KMS-11 (cell line): Measurements from ENCODE around the gene TPX2.

Experiments
- H2AFZ ChIP-seq: fragments of 200-600 bp; sonication (generic); 2 replicates; pipeline ENCODE4 v1.6.1; 2016; ENCODE audit warnings: antibody characterized with exemption, mixed run types, low read depth
- H3K27ac ChIP-seq: fragments of 200-600 bp; sonication (generic); 2 replicates; pipeline ENCODE4 v1.6.1; 2016; ENCODE audit warnings: mild to moderate bottlenecking, mixed run types
- H3K27me3 ChIP-seq: fragments of 200-600 bp; sonication (generic); 2 replicates; pipeline ENCODE4 v1.6.1; 2017; ENCODE audit warnings: mild to moderate bottlenecking, low read depth, mixed run types, moderate library complexity; ENCODE audit not compliant: insufficient read depth
- H3K36me3 ChIP-seq: fragments of 200-600 bp; sonication (generic); 2 replicates; pipeline ENCODE4 v1.6.1; 2017; ENCODE audit warnings: mild to moderate bottlenecking, mixed run types; ENCODE audit not compliant: insufficient read depth
- H3K4me1 ChIP-seq: fragments of 200-600 bp; sonication (generic); 2 replicates; pipeline ENCODE4 v1.6.1; 2016; ENCODE audit warnings: mild to moderate bottlenecking, low read depth, mixed run types; ENCODE audit not compliant: poor library complexity, severe bottlenecking
- H3K4me2 ChIP-seq: fragments of 200-600 bp; sonication (generic); 2 replicates; pipeline ENCODE4 v1.7.0; 2016; ENCODE audit warnings: mild to moderate bottlenecking, mixed run types
- H3K4me3 ChIP-seq: fragments of 200-600 bp; sonication (generic); IDR thresholded peaks from 2 replicates; pipeline ENCODE4 v1.6.1; 2017; ENCODE audit warnings: low read depth, low read length, mixed read lengths; ENCODE audit not compliant: insufficient read depth
- H3K79me2 ChIP-seq: fragments of 200-600 bp; sonication (generic); 2 replicates; pipeline ENCODE4 v1.6.1; 2016; ENCODE audit warnings: low read depth, mixed run types; ENCODE audit not compliant: insufficient read depth
- H3K9ac ChIP-seq: fragments of 200-600 bp; sonication (generic); 2 replicates; pipeline ENCODE4 v1.6.1; 2016; ENCODE audit warnings: mild to moderate bottlenecking, mixed run types
- H4K20me1 ChIP-seq: fragments of 200-600 bp; sonication (generic); 2 replicates; pipeline ENCODE4 v1.6.1; 2016; ENCODE audit warnings: mild to moderate bottlenecking, mixed run types; ENCODE audit not compliant: insufficient read depth
- CTCF ChIP-seq: fragments of 200-600 bp; sonication (generic); conservative IDR thresholded peaks from 2 replicates; pipeline ENCODE4 v1.6.1; 2017; ENCODE audit warnings: low read depth, mild to moderate bottlenecking, antibody characterized with exemption, low read length, moderate library complexity, mixed read lengths

TPX2 gene

GRCh38 chr20:31831771-31832306, 92.7 kb downstream of the TPX2 start:
- no peak overlapping the region for H3K4me3 ChIP-seq
- H3K9ac ChIP-seq, result no peak overlapping the region
- H3K79me2 ChIP-seq, result no peaks in the 10 kb centered on the region
- H3K27ac ChIP-seq, result no peak overlapping the region
- H3K4me1 ChIP-seq, result peaks cover 36% of the 10 kb centered on the region
- no peaks in the 10 kb centered on the region for H3K36me3 ChIP-seq
- H3K27me3 ChIP-seq, result no peaks in the 10 kb centered on the region
- no peak overlapping the region for H3K4me2 ChIP-seq
- H4K20me1 ChIP-seq, result no peaks in the 10 kb centered on the region
- no peak for TF ChIP-seq CTCF
- no peak overlapping the region for H2AFZ ChIP-seq

GRCh38 chr20:31833130-31833930, 94.2 kb downstream of the TPX2 start:
- Histone ChIP-seq H3K4me1 (peaks cover 51% of the 10 kb centered on the region), H3K27ac (no peak overlapping the region), H3K9ac (no peak overlapping the region), H3K4me2 (no peak overlapping the region), H4K20me1 (no peaks in the 10 kb centered on the region), H3K79me2 (no peaks in the 10 kb centered on the region), H3K4me3 (no peak overlapping the region), H2AFZ (no peak overlapping the region), H3K27me3 (no peaks in the 10 kb centered on the region), H3K36me3 (no peaks in the 10 kb centered on the region)
- peak; percentile 97 for TF ChIP-seq CTCF

GRCh38 chr20:31833931-31834521, 94.9 kb downstream of the TPX2 start:
- H3K9ac ChIP-seq, result no peak overlapping the region
- H3K36me3 ChIP-seq, result no peaks in the 10 kb centered on the region
- H3K79me2 ChIP-seq, result no peaks in the 10 kb centered on the region
- no peak overlapping the region for H3K4me3 ChIP-seq
- no peak overlapping the region for H2AFZ ChIP-seq
- H4K20me1 ChIP-seq, result no peaks in the 10 kb centered on the region
- no peak overlapping the region for H3K4me2 ChIP-seq
- no peak overlapping the region for H3K27ac ChIP-seq
- no peak for TF ChIP-seq CTCF
- H3K4me1 ChIP-seq, result peaks cover 51% of the 10 kb centered on the region
- H3K27me3 ChIP-seq, result no peaks in the 10 kb centered on the region; the same call in 1 of the 2 replicates

GRCh38 chr20:31835554-31835953, 96.5 kb downstream of the TPX2 start:
- peaks cover 4% of the 10 kb centered on the region; the same call in 1 of the 2 replicates for H3K27me3 ChIP-seq
- H3K36me3 ChIP-seq, result no peaks in the 10 kb centered on the region
- peak overlapping the region; percentile 57 for H2AFZ ChIP-seq
- H3K27ac ChIP-seq, result peak overlapping the region; percentile 55
- no peak overlapping the region for H3K4me3 ChIP-seq
- peak overlapping the region; percentile 20; the same call in 1 of the 2 replicates for H3K9ac ChIP-seq
- peaks cover 51% of the 10 kb centered on the region for H3K4me1 ChIP-seq
- peak overlapping the region; percentile 77 for H3K4me2 ChIP-seq
- H3K79me2 ChIP-seq, result no peaks in the 10 kb centered on the region
- no peaks in the 10 kb centered on the region for H4K20me1 ChIP-seq
- no peak for TF ChIP-seq CTCF
